CD4-positive, CD25-positive, alpha-beta regulatory T cell (primary cell): ENCODE data around the gene SMYD5. TPM values are rescaled to one million over a fixed set of nuclear protein-coding genes. Genes with fewer than 3 reads are reported as not detected.
"Not testable (repeated sequence)": the region's sequence is repeated elsewhere in the genome, so short reads cannot be mapped to it uniquely, and the experiment has no call there.

Experiments
- ATAC-seq, 2 donors: fragments of 150-1000 bp; cut with Tn5 transposase; one replicate each; pipeline ENCODE4 v1.10.0; 2021; ENCODE audit warnings: low read depth in 2 of 2, moderate number of reproducible peaks in 2 of 2, moderate library complexity in 1 of 2
- DNase-seq, 3 donors: peaks; one replicate each; pipeline versions ENCODE4 v3.0.0 to v3.0.0-alpha.2; 2012 to 2022; ENCODE audit warnings: mixed read lengths in 1 of 3
- H3K27ac ChIP-seq: one replicate; pipeline ENCODE4 v1.7.0; 2013; ENCODE audit warnings: mild to moderate bottlenecking, low read length; ENCODE audit not compliant: insufficient read depth, poor library complexity, severe bottlenecking
- H3K27me3 ChIP-seq: one replicate; pipeline ENCODE4 v1.7.0; 2013; ENCODE audit warnings: low read length; ENCODE audit not compliant: control insufficient read depth, insufficient read depth
- H3K36me3 ChIP-seq: one replicate; pipeline ENCODE4 v1.7.0; 2013; ENCODE audit warnings: mild to moderate bottlenecking, low read length, moderate library complexity; ENCODE audit not compliant: control insufficient read depth, insufficient read depth
- H3K4me1 ChIP-seq: 2 replicates; pipeline ENCODE4 v1.7.0; 2013; ENCODE audit warnings: mild to moderate bottlenecking, low read length; ENCODE audit not compliant: insufficient read depth, control insufficient read depth, poor library complexity, severe bottlenecking
- H3K4me3 ChIP-seq: one replicate; pipeline ENCODE4 v1.7.0; 2013; ENCODE audit warnings: low read depth, mild to moderate bottlenecking, low read length, moderate library complexity
- H3K9me3 ChIP-seq, 2 experiments: 1 replicate in 1 of 2; 2 replicates in 1 of 2; pipeline ENCODE4 v1.7.0; 2013; ENCODE audit warnings: low read length in 2 of 2, mild to moderate bottlenecking in 1 of 2, moderate library complexity in 1 of 2; ENCODE audit not compliant: control insufficient read depth in 2 of 2
- H3K27ac Mint-ChIP-seq, 3 donors: one replicate each; pipeline ENCODE4 v1.8.0; 2020 to 2022; ENCODE audit warnings: mild to moderate bottlenecking in 3 of 3, mixed read lengths in 3 of 3, moderate library complexity in 2 of 3
- H3K27me3 Mint-ChIP-seq: one replicate; pipeline ENCODE4 v1.8.0; 2022; ENCODE audit warnings: mild to moderate bottlenecking, mixed read lengths
- H3K36me3 Mint-ChIP-seq: one replicate; pipeline ENCODE4 v1.8.0; 2020; ENCODE audit warnings: mixed read lengths
- H3K4me1 Mint-ChIP-seq, 4 donors: one replicate each; pipeline ENCODE4 v1.8.0; 2020 to 2022; ENCODE audit warnings: mixed read lengths in 4 of 4, mild to moderate bottlenecking in 1 of 4
- H3K4me3 Mint-ChIP-seq, 4 donors: one replicate each; pipeline ENCODE4 v1.8.0; 2020 to 2022; ENCODE audit warnings: mild to moderate bottlenecking in 4 of 4, mixed read lengths in 4 of 4, moderate library complexity in 3 of 4
- H3K9me3 Mint-ChIP-seq, 7 donors: one replicate each; pipeline ENCODE4 v1.8.0; 2020 to 2022; ENCODE audit warnings: mixed read lengths in 7 of 7, mild to moderate bottlenecking in 3 of 7, moderate library complexity in 2 of 7
- polyA plus RNA-seq, 4 donors: library from polyadenylated mRNA; unstranded; fragments of 300-500 nt; fragmentation: Illumina TruSeq; gene quantifications; one replicate each; pipeline ENCODE4 v1.2.3, GENCODE V29; 2021
- total RNA-seq: library from RNA; stranded (reverse); gene quantifications from one replicate; pipeline ENCODE4 v1.2.3, GENCODE V29; 2022

SMYD5 gene
- total RNA-seq (30.3 TPM), polyA plus RNA-seq (10 to 100 TPM; 13.8 to 20.9 (median 17.7) TPM)

GRCh38 chr2:73214120-73215035, at the start of gene SMYD5:
Gene SMYD5, plus strand, starts transcription at chr2:73214245. Its CDS starts 22 bp downstream, at chr2:73214267.
- Mint-ChIP-seq H3K27me3 (peaks cover 8% of the 10 kb centered on the region), H3K4me3 (peak within 1 kb of the TSS; percentile 89 to 93 (median 92)), H3K9me3 (no peaks in the 10 kb centered on the region), H3K27ac (peak within 1 kb of the TSS; percentile 87 to 97 (median 96)), H3K4me1 (peaks cover 17 to 43% (median 27%) of the 10 kb centered on the region in 4 donors), H3K36me3 (peaks cover 8% of the 10 kb centered on the region)
- Histone ChIP-seq H3K27ac (peak within 1 kb of the TSS; percentile 64), H3K27me3 (no peaks in the 10 kb centered on the region), H3K4me3 (peak within 1 kb of the TSS; percentile 90), H3K4me1 (peaks cover 22% of the 10 kb centered on the region), H3K9me3 (no peaks in the 10 kb centered on the region), H3K36me3 (peaks cover 6% of the 10 kb centered on the region)
- peak; percentile 91 to 94 for ATAC-seq
- DNase-seq = peak; percentile 87 to 93 (median 89)

GRCh38 chr2:73165978-73166377, 48.1 kb upstream of the SMYD5 start:
- H3K4me1 Mint-ChIP-seq, H3K27ac ChIP-seq, H3K4me3 Mint-ChIP-seq, H3K36me3 Mint-ChIP-seq, H3K4me1 ChIP-seq, DNase-seq, H3K9me3 Mint-ChIP-seq, H3K36me3 ChIP-seq, H3K9me3 ChIP-seq, ATAC-seq, H3K27ac Mint-ChIP-seq, H3K27me3 ChIP-seq, H3K4me3 ChIP-seq: not testable (repeated sequence)
- H3K27me3 Mint-ChIP-seq = peaks cover 18% of the 10 kb centered on the region

- ATAC-seq, DNase-seq, H3K4me1 ChIP-seq, H3K27ac Mint-ChIP-seq, H3K27me3 ChIP-seq, H3K36me3 ChIP-seq, H3K9me3 Mint-ChIP-seq, H3K9me3 ChIP-seq, H3K4me3 Mint-ChIP-seq, H3K36me3 Mint-ChIP-seq, H3K4me3 ChIP-seq, H3K4me1 Mint-ChIP-seq, H3K27ac ChIP-seq: not testable (repeated sequence)
- H3K27me3 Mint-ChIP-seq = peaks cover 13% of the 10 kb centered on the region
These were observed 47.2 kb upstream of the SMYD5 start for GRCh38 chr2:73166813-73167212.

- H3K27me3 Mint-ChIP-seq = peaks cover 11% of the 10 kb centered on the region
- H3K4me1 ChIP-seq, ATAC-seq, H3K4me3 Mint-ChIP-seq, H3K27me3 ChIP-seq, H3K36me3 Mint-ChIP-seq, H3K27ac ChIP-seq, H3K9me3 ChIP-seq, DNase-seq, H3K4me3 ChIP-seq, H3K9me3 Mint-ChIP-seq, H3K4me1 Mint-ChIP-seq, H3K27ac Mint-ChIP-seq, H3K36me3 ChIP-seq: not testable (repeated sequence)
These were observed 45.7 kb upstream of the SMYD5 start for GRCh38 chr2:73168348-73168747.

GRCh38 chr2:73170341-73170740, 43.7 kb upstream of the SMYD5 start:
- not testable (repeated sequence) for ATAC-seq, H3K27ac ChIP-seq, H3K4me1 ChIP-seq, H3K4me3 ChIP-seq, H3K9me3 ChIP-seq, H3K27ac Mint-ChIP-seq, H3K27me3 ChIP-seq, DNase-seq, H3K36me3 ChIP-seq, H3K36me3 Mint-ChIP-seq, H3K4me3 Mint-ChIP-seq, H3K9me3 Mint-ChIP-seq, H3K4me1 Mint-ChIP-seq
- peaks cover 21% of the 10 kb centered on the region for H3K27me3 Mint-ChIP-seq

GRCh38 chr2:73172963-73173362, 41.1 kb upstream of the SMYD5 start:
- H3K27ac ChIP-seq = no peak overlapping the region
- H3K36me3 ChIP-seq = no peaks in the 10 kb centered on the region
- DNase-seq (peak in 1 of 3 donors; percentile 49), ATAC-seq (no peak)
- H3K4me1 ChIP-seq = peaks cover 26% of the 10 kb centered on the region
- Mint-ChIP-seq H3K4me3 (no peak overlapping the region), H3K4me1 (peaks cover 0 to 16% (median 9%) of the 10 kb centered on the region in 4 donors), H3K9me3 (peaks cover 0 to 3% (median 0%) of the 10 kb centered on the region in 7 donors), H3K27ac (peak overlapping the region in 1 of 3 donors; percentile 17), H3K27me3 (peaks cover 38% of the 10 kb centered on the region), H3K36me3 (no peaks in the 10 kb centered on the region)
- H3K9me3 ChIP-seq = no peaks in the 10 kb centered on the region
- peaks cover 4% of the 10 kb centered on the region for H3K27me3 ChIP-seq
- H3K4me3 ChIP-seq = no peak overlapping the region

- peaks cover 0 to 16% (median 9%) of the 10 kb centered on the region in 4 donors for H3K4me1 Mint-ChIP-seq
- peaks cover 4% of the 10 kb centered on the region for H3K27me3 ChIP-seq
- peaks cover 26% of the 10 kb centered on the region for H3K4me1 ChIP-seq
- ATAC-seq (no peak), DNase-seq (no peak)
- no peak overlapping the region for H3K4me3 ChIP-seq
- peak overlapping the region in 1 of 4 donors; percentile 47 for H3K4me3 Mint-ChIP-seq
- no peak overlapping the region for H3K27ac Mint-ChIP-seq
- no peak overlapping the region for H3K27ac ChIP-seq
- H3K27me3 Mint-ChIP-seq = peaks cover 42% of the 10 kb centered on the region
- no peaks in the 10 kb centered on the region for H3K9me3 ChIP-seq
- H3K36me3 Mint-ChIP-seq = no peaks in the 10 kb centered on the region
- H3K36me3 ChIP-seq = no peaks in the 10 kb centered on the region
- H3K9me3 Mint-ChIP-seq = peaks cover 0 to 3% (median 0%) of the 10 kb centered on the region in 7 donors
These were observed 40.3 kb upstream of the SMYD5 start for GRCh38 chr2:73173781-73174180.
